Effector memory CD4-positive, alpha-beta T cell (primary cell): ENCODE measurements around the gene RER1.

Experiments
- DNase-seq, 3 donors: peaks; one replicate each; pipeline ENCODE4 v3.0.0-alpha.2; 2020
- H3K27ac ChIP-seq: 2 replicates; pipeline ENCODE4 v1.7.0; 2013; ENCODE audit warnings: mild to moderate bottlenecking, low read length, moderate library complexity; ENCODE audit not compliant: insufficient read depth, poor library complexity, severe bottlenecking
- H3K27me3 ChIP-seq: replicated peaks from 2 replicates; pipeline ENCODE4 v1.7.0; 2013; ENCODE audit warnings: mild to moderate bottlenecking, low read length; ENCODE audit not compliant: insufficient read depth, control insufficient read depth, poor library complexity, severe bottlenecking
- H3K36me3 ChIP-seq: 2 replicates; pipeline ENCODE4 v1.7.0; 2013; ENCODE audit warnings: mild to moderate bottlenecking, low read length, moderate library complexity; ENCODE audit not compliant: control insufficient read depth, insufficient read depth
- H3K4me1 ChIP-seq: 2 replicates; pipeline ENCODE4 v1.7.0; 2013; ENCODE audit warnings: low read length, mild to moderate bottlenecking; ENCODE audit not compliant: control insufficient read depth, insufficient read depth, poor library complexity, severe bottlenecking
- H3K4me3 ChIP-seq: 2 replicates; pipeline ENCODE4 v1.7.0; 2013; ENCODE audit warnings: low read length, low read depth, mild to moderate bottlenecking; ENCODE audit not compliant: insufficient read depth, poor library complexity, severe bottlenecking
- H3K9me3 ChIP-seq: 2 replicates; pipeline ENCODE4 v1.7.0; 2013; ENCODE audit warnings: mild to moderate bottlenecking, low read length, moderate library complexity; ENCODE audit not compliant: control insufficient read depth

The RER1 gene

DNA sequence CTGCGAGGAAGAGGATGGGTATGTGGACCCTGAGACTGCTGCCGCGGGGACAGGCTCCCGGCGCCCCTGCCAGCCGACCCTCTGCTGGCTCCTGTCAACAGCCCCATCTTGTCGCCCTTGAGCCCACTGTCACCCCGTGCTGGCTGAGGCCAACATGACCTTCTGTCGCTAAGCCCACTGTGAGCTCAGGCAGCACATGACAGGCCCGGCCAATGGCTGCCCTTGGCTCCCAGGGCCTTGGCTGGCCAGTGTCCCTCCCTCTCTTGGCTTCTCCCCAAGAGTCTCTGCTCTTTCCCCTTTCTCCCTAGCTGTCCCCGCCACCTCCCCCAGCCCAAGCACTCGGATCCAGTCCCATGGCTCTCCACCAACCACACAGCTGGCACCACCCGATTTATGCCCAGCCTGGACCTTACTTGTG, 17.2 kb downstream of the RER1 start:
- Histone ChIP-seq H3K27ac (no peak overlapping the region), H3K9me3 (no peaks in the 10 kb centered on the region), H3K27me3 (no peaks in the 10 kb centered on the region), H3K4me3 (no peak overlapping the region), H3K36me3 (peaks cover 29% of the 10 kb centered on the region), H3K4me1 (peaks cover 17% of the 10 kb centered on the region)
- DNase-seq: no peak

DNA sequence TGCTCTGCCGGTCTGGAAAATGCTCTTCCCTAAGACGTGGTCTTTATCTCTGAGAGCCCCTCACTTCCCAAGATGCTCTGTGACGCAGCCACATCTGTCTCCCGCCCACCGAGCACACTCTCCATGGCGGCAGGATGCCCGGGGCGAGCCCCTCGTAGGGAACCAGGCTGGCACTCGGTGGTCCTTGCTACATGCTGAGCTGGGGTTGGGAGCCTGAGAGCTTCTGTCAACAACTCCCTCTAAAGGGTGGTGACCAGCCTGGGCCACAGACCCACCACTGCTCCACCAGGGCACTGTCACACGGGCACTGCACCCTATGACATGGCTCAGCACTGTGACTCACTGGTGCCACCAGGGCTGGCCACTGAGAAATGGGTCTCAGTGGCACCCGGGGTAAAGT, 18.1 kb downstream of the RER1 start:
- H3K4me3 ChIP-seq: no peak overlapping the region
- H3K9me3 ChIP-seq: no peaks in the 10 kb centered on the region
- no peak overlapping the region for H3K27ac ChIP-seq
- no peak for DNase-seq
- H3K4me1 ChIP-seq: peaks cover 25% of the 10 kb centered on the region
- H3K27me3 ChIP-seq: no peaks in the 10 kb centered on the region
- peaks cover 20% of the 10 kb centered on the region for H3K36me3 ChIP-seq

DNA sequence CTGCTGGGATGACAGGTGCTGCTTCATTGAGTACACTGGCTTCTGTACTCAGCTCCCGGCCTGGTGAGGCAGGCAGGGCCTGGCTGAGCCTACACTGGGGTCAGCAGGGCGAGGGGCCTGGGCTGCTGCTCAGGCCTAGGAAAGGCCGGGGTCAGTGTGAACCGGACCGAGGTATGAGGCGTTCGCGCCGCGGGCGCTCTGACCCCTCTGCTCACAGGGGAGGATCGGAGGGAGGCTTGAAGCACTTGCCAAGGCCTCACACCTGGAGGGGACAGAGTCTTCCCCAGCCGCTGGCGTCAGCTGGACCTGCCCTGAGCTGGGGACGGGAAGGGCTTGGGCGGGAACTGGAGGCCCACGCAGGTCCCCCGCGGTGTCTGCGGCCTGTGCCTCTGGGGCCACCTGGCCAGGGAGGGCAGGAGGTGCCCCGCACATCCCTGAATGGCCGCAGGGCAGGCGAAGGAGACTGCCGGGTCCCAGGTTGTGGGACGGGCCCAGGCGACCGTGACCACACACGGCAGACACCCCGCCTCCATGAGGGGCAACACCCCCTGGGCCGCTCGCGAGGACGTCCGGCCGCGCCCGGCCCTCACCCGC, 20.3 kb downstream of the RER1 start:
- Histone ChIP-seq H3K4me1 (peaks cover 41% of the 10 kb centered on the region), H3K9me3 (no peaks in the 10 kb centered on the region), H3K27me3 (no peaks in the 10 kb centered on the region), H3K36me3 (no peaks in the 10 kb centered on the region), H3K27ac (peak overlapping the region; percentile 80), H3K4me3 (peak overlapping the region; percentile 68)
- peak in 1 of 3 donors; percentile 19 for DNase-seq

DNA sequence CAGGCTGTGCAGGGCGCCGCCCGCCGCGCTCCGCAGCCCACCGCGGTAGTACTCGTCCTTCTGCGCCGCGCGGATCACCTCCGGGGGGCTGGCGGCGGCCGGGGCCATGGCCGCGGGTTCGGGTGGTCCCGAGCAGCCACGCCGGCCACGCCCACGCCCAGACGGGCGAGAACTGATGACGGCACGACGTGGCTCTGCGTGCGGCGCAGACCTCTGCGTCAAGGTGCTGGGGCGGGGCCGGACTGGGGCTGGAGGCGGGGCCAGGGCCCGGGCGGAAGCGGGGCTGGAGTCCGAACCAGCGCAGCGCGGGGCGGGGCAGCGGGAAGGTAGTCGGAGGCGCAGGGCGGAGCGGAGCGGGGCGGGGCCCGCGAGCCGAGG, 20.7 kb downstream of the RER1 start, which contains the start of gene PEX10:
Gene PEX10 (minus strand): TSS at position 170 of the 378 bp plus-strand sequence. CDS start 62 bp downstream, at position 108.
- peaks cover 46% of the 10 kb centered on the region for H3K4me1 ChIP-seq
- peak; percentile 96 to 97 (median 96) for DNase-seq
- no peaks in the 10 kb centered on the region for H3K27me3 ChIP-seq
- peak within 1 kb of the TSS; percentile 76 for H3K4me3 ChIP-seq
- peak within 1 kb of the TSS; percentile 80 for H3K27ac ChIP-seq
- no peaks in the 10 kb centered on the region for H3K36me3 ChIP-seq
- H3K9me3 ChIP-seq: no peaks in the 10 kb centered on the region

DNA sequence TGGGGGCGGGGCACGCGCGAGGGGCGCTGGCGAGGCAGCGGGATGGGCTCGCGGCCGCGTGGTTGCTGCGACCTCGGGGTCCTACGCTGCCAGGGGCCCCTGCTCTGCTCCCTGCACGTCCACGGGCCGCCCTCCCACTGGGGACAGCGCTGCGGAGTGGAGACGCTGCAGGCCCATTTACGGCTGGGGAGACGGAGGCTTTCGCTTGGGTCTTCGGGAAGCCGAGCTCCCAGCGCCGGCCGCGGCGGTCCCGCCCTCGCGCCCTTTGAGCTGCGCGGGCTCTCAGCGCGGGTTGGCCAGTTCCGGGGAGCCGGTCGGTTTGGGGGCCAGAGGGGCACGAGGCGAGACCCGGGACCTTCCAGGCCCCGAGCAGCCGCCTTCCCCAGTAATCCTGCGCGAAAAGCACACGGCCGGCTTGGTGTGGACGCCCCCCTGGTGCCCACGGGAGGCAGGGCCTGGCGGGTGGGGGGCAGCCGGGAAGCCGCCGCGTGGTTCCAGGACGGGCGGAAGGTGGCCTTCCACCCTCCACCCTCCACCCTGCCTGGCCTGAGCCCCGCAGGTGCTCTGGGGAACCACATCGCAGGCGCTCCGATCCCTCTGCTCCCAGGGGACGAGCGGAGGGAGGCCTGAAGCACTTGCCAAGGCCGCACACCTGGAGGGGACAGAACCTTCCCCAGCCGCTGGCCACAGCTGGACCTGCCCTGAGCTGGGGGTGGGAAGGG, 21.3 kb downstream of the RER1 start:
- Histone ChIP-seq H3K9me3 (no peaks in the 10 kb centered on the region), H3K27ac (peak overlapping the region; percentile 80), H3K4me3 (peak overlapping the region; percentile 76), H3K36me3 (no peaks in the 10 kb centered on the region), H3K4me1 (peaks cover 48% of the 10 kb centered on the region), H3K27me3 (no peaks in the 10 kb centered on the region)
- DNase-seq: no peak

DNA sequence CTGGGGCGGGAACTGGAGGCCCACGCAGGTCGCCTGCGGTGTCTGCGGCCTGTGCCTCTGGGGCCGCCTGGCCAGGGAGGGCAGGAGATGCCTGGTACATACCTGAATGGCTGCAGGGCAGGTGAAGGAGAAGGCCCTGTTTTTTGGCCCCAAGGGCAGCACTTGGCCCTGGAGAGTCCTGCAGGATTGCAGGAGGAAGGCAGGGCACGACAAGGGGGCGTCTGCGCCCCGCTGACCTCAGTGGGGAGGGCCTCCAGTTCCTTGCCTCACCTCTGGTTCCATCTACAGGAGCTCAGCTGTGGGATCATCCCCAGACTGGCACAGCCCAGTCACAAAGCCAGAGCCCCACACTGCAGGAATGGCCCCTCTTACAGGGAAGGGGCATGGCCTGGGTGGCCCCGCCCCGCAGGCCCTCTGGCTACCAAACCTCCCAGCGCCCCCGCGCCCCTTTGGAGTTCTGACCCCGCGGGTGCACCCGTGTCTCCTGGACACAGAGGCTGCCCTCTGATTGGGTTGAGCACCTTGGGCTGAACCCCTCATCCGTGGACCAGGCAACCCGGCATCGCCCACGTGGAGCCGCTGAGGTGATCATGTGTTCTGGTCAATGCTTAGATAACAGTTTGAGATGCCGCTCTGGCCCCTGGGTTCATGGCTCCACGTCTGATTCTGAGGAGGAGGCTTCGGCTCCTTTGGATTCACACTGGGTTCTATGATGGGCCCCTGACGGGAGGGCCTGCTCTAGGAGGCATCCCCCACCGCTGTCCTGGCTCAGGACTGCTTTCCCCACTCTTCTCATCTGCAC, 22.1 kb downstream of the RER1 start:
- Histone ChIP-seq H3K4me1 (peaks cover 48% of the 10 kb centered on the region), H3K9me3 (no peaks in the 10 kb centered on the region), H3K4me3 (peak overlapping the region; percentile 76), H3K27ac (peak overlapping the region; percentile 80), H3K36me3 (no peaks in the 10 kb centered on the region), H3K27me3 (no peaks in the 10 kb centered on the region)
- DNase-seq: no peak

DNA sequence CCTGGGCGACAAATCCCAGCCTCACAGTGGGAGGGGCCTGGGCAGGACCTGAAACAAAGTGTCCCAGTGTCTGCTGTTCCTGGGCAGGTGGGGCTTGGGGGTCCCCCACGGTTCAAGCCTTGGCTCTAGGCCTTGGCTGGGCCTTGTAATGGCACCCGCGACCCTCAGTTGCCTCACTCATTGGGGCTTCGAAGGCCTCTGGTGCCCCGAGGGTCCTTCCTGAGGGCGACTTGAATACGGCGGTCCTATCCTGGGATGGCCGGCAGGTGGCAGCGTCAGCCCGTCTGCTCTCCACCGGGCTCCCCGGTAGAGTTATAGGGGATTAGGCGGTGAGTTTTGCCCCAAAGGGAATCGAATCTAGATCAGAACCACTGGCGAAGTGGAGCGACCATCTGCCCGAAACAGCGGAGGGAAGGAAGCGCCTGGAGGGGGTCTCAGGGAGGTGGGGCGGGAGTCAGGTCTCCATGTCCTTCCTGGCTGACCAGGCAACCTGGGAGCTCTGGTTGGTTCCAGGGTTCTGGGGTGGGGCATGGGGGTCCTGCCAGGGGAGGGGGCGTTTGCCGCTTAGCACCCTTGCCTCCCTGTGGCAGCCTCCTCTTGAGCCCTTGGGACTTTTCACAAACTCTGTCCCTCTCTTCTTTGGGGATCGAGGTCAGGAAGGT, 22.8 kb downstream of the RER1 start:
- peak overlapping the region; percentile 80 for H3K27ac ChIP-seq
- no peaks in the 10 kb centered on the region for H3K9me3 ChIP-seq
- peaks cover 48% of the 10 kb centered on the region for H3K4me1 ChIP-seq
- no peak overlapping the region for H3K4me3 ChIP-seq
- peak; percentile 61 to 73 (median 67) for DNase-seq
- no peaks in the 10 kb centered on the region for H3K36me3 ChIP-seq
- no peaks in the 10 kb centered on the region for H3K27me3 ChIP-seq

DNA sequence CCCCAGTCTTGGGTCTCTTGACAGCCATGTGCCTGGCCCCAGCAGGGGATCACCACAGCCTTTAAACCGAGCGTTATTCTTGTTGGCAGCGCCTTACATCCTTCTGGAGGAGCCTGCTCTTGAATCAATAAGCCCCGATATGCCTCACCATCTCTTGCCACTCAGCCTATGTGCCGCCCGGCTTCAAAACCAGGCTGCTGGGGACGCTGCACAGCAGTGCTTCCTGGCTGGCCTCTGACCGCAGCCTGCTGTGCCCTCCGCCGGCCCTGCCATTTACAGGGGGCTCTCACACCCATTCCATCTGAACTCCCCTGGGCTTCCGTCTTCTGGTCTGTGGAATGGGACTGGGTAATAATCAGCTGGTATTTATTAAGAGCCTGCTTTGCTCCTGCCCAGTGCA, 23.7 kb downstream of the RER1 start:
- Histone ChIP-seq H3K4me3 (peak overlapping the region; percentile 50), H3K4me1 (peaks cover 48% of the 10 kb centered on the region), H3K27ac (peak overlapping the region; percentile 59), H3K9me3 (no peaks in the 10 kb centered on the region), H3K36me3 (no peaks in the 10 kb centered on the region), H3K27me3 (no peaks in the 10 kb centered on the region)
- no peak for DNase-seq

DNA sequence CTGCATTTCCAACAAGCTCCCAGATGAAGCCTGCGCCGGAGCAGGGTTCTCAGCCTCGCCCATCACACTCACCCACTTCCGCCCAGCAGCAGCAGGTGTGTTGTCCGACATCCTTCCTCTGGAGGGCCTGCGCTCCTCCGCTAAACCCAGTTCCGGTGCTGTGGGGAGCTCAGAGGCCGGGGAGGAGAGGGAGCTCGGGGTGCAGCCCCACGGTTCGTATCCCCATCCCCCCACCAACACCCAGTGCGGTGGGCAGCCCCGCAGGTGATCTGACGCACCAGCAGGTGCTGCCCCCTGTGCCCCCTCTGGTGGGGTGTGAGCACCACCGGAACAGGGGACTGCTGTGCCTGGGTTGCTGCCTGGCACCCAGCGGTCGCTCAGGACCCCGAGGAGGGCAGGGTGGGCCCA, 24.2 kb downstream of the RER1 start:
- Histone ChIP-seq H3K27ac (peak overlapping the region; percentile 59), H3K27me3 (no peaks in the 10 kb centered on the region), H3K36me3 (no peaks in the 10 kb centered on the region), H3K4me3 (peak overlapping the region; percentile 50), H3K4me1 (peaks cover 48% of the 10 kb centered on the region), H3K9me3 (no peaks in the 10 kb centered on the region)
- peak in 1 of 3 donors; percentile 37 for DNase-seq
